ENCODE results near the gene SPATS2L. TPM values are rescaled to one million over a fixed set of nuclear protein-coding genes. Genes with fewer than 3 reads are reported as not detected.

The SPATS2L gene
- total and polyA plus RNA-seq, 5 donors from 2014 or later = 9.9 to 20.9 (median 19.2) TPM

DNA sequence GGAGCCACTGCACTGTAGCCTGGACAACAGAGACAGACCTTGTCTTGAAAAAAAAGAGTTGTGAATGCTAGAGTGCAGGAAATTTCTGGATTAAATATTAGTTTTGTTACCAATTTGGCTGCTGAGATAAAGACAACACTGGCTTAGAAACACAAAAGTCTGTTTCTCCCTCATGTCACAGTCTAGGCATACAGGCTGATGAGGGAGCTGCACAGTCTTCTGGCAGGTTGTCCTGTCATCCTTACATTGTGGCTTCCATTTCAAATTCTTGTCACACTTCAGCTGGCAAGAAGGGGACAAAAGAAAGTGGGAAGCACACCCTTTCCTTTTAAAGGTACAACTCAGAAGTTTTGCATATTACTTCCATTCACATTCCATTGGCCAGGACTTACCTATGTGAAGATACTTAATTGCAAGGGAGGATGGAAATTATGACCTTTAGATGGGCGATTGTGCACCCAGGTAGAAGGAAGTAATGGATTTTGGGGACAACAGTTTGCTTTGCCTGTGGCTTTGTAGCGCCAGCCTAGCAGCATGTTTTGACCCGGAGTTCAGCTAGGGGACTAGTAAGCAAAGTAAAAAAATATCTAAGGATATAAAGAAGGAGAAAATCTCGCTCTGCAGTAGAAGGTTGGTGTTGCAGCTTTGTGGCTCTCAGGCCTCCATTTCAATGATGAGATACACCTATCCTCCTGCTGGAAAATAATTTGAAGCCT, 55.9 kb downstream of the SPATS2L start:
- no peak for DNase-seq
- Histone ChIP-seq H3K27ac (ENCODE audit: insufficient read depth, low read length, poor library complexity, severe bottlenecking) (no peak overlapping the region), H3K4me1 (ENCODE audit: control insufficient read depth, insufficient read depth, low read length, poor library complexity, severe bottlenecking) (no peaks in the 10 kb centered on the region), H3K9me3 (ENCODE audit: control insufficient read depth in 2 of 2, low read length in 2 of 2) (no peaks in the 10 kb centered on the region), H3K27me3 (ENCODE audit: control insufficient read depth, insufficient read depth, low read length) (no peaks in the 10 kb centered on the region), H3K4me3 (ENCODE audit: low read depth, low read length) (no peak overlapping the region), H3K36me3 (ENCODE audit: control insufficient read depth, insufficient read depth, low read length) (no peaks in the 10 kb centered on the region)
- H3K27ac Mint-ChIP-seq = no peak overlapping the region
- peaks cover 0 to 3% (median 0%) of the 10 kb centered on the region in 4 donors for H3K4me1 Mint-ChIP-seq
- H3K36me3 Mint-ChIP-seq = no peaks in the 10 kb centered on the region
- peaks cover 0 to 2% (median 0%) of the 10 kb centered on the region in 7 donors for H3K9me3 Mint-ChIP-seq
- ATAC-seq (ENCODE audit: low read depth in 2 of 2) = no peak
- no peak overlapping the region for H3K4me3 Mint-ChIP-seq
- no peaks in the 10 kb centered on the region for H3K27me3 Mint-ChIP-seq

GRCh38 chr2:200363279-200363678, 56.8 kb downstream of the SPATS2L start:
- H3K4me1 Mint-ChIP-seq = peaks cover 0 to 3% (median 0%) of the 10 kb centered on the region in 4 donors
- no peak for DNase-seq
- H3K27ac ChIP-seq (ENCODE audit: insufficient read depth, low read length, poor library complexity, severe bottlenecking) = no peak overlapping the region
- no peak for ATAC-seq (ENCODE audit: low read depth in 2 of 2)
- no peaks in the 10 kb centered on the region for H3K36me3 Mint-ChIP-seq
- peaks cover 0 to 2% (median 0%) of the 10 kb centered on the region in 7 donors for H3K9me3 Mint-ChIP-seq
- H3K9me3 ChIP-seq (ENCODE audit: control insufficient read depth in 2 of 2, low read length in 2 of 2) = no peaks in the 10 kb centered on the region
- H3K27me3 Mint-ChIP-seq = no peaks in the 10 kb centered on the region
- peak overlapping the region in 1 of 4 donors; percentile 88 for H3K4me3 Mint-ChIP-seq
- no peak overlapping the region for H3K27ac Mint-ChIP-seq
- H3K36me3 ChIP-seq (ENCODE audit: control insufficient read depth, insufficient read depth, low read length) = no peaks in the 10 kb centered on the region
- no peaks in the 10 kb centered on the region for H3K4me1 ChIP-seq (ENCODE audit: control insufficient read depth, insufficient read depth, low read length, poor library complexity, severe bottlenecking)
- no peak overlapping the region for H3K4me3 ChIP-seq (ENCODE audit: low read depth, low read length)
- no peaks in the 10 kb centered on the region for H3K27me3 ChIP-seq (ENCODE audit: control insufficient read depth, insufficient read depth, low read length)

DNA sequence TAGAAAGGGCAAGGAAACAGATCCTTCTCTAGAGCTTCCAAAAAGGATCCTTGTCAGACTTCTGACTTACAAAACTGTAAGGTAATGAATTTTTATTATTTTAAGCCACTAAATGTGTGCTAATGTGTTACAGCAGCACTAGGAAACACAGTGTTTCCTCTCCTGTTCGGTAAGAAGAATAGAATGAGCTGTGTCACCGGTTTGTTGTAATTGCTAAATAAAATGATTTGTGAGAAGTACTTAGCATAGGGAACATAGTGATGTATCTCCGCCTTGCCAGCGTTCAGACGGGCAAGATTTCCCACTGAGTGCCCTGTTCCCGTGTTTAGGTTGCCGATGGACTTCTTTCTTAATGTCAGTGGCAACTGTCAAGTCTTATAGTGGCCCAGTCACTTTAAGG, 57.6 kb downstream of the SPATS2L start:
- Mint-ChIP-seq H3K27me3 (no peaks in the 10 kb centered on the region), H3K27ac (peak overlapping the region in 1 of 3 donors; percentile 10), H3K4me1 (peaks cover 0 to 3% (median 0%) of the 10 kb centered on the region in 4 donors), H3K36me3 (no peaks in the 10 kb centered on the region), H3K4me3 (peak overlapping the region in 1 of 4 donors; percentile 70), H3K9me3 (peaks cover 0 to 2% (median 0%) of the 10 kb centered on the region in 7 donors)
- peak in 1 of 2 donors; percentile 12 for ATAC-seq (ENCODE audit: low read depth in 2 of 2)
- Histone ChIP-seq H3K36me3 (ENCODE audit: control insufficient read depth, insufficient read depth, low read length) (no peaks in the 10 kb centered on the region), H3K9me3 (ENCODE audit: control insufficient read depth in 2 of 2, low read length in 2 of 2) (no peaks in the 10 kb centered on the region), H3K4me3 (ENCODE audit: low read depth, low read length) (no peak overlapping the region), H3K27me3 (ENCODE audit: control insufficient read depth, insufficient read depth, low read length) (no peaks in the 10 kb centered on the region), H3K4me1 (ENCODE audit: control insufficient read depth, insufficient read depth, low read length, poor library complexity, severe bottlenecking) (no peaks in the 10 kb centered on the region), H3K27ac (ENCODE audit: insufficient read depth, low read length, poor library complexity, severe bottlenecking) (no peak overlapping the region)
- no peak for DNase-seq

GRCh38 chr2:200364620-200365019, 58.1 kb downstream of the SPATS2L start:
- H3K4me3 ChIP-seq (ENCODE audit: low read depth, low read length) = no peak overlapping the region
- H3K9me3 ChIP-seq (ENCODE audit: control insufficient read depth in 2 of 2, low read length in 2 of 2) = no peaks in the 10 kb centered on the region
- no peaks in the 10 kb centered on the region for H3K27me3 ChIP-seq (ENCODE audit: control insufficient read depth, insufficient read depth, low read length)
- DNase-seq = no peak
- peaks cover 0 to 2% (median 0%) of the 10 kb centered on the region in 7 donors for H3K9me3 Mint-ChIP-seq
- H3K4me3 Mint-ChIP-seq = no peak overlapping the region
- H3K4me1 Mint-ChIP-seq = peaks cover 0 to 3% (median 0%) of the 10 kb centered on the region in 4 donors
- H3K36me3 ChIP-seq (ENCODE audit: control insufficient read depth, insufficient read depth, low read length) = no peaks in the 10 kb centered on the region
- no peak overlapping the region for H3K27ac Mint-ChIP-seq
- no peaks in the 10 kb centered on the region for H3K4me1 ChIP-seq (ENCODE audit: control insufficient read depth, insufficient read depth, low read length, poor library complexity, severe bottlenecking)
- no peak for ATAC-seq (ENCODE audit: low read depth in 2 of 2)
- H3K27ac ChIP-seq (ENCODE audit: insufficient read depth, low read length, poor library complexity, severe bottlenecking) = no peak overlapping the region
- no peaks in the 10 kb centered on the region for H3K36me3 Mint-ChIP-seq
- H3K27me3 Mint-ChIP-seq = no peaks in the 10 kb centered on the region

GRCh38 chr2:200365209-200365608, 58.7 kb downstream of the SPATS2L start:
- H3K4me3 Mint-ChIP-seq = no peak overlapping the region
- H3K4me1 Mint-ChIP-seq = peaks cover 0 to 1% (median 0%) of the 10 kb centered on the region in 4 donors
- H3K9me3 Mint-ChIP-seq = peaks cover 0 to 2% (median 0%) of the 10 kb centered on the region in 7 donors
- no peaks in the 10 kb centered on the region for H3K36me3 ChIP-seq (ENCODE audit: control insufficient read depth, insufficient read depth, low read length)
- H3K4me1 ChIP-seq (ENCODE audit: control insufficient read depth, insufficient read depth, low read length, poor library complexity, severe bottlenecking) = no peaks in the 10 kb centered on the region
- DNase-seq = no peak
- H3K27me3 Mint-ChIP-seq = no peaks in the 10 kb centered on the region
- no peaks in the 10 kb centered on the region for H3K9me3 ChIP-seq (ENCODE audit: control insufficient read depth in 2 of 2, low read length in 2 of 2)
- no peak overlapping the region for H3K4me3 ChIP-seq (ENCODE audit: low read depth, low read length)
- H3K27ac Mint-ChIP-seq = no peak overlapping the region
- H3K36me3 Mint-ChIP-seq = no peaks in the 10 kb centered on the region
- no peak for ATAC-seq (ENCODE audit: low read depth in 2 of 2)
- H3K27ac ChIP-seq (ENCODE audit: insufficient read depth, low read length, poor library complexity, severe bottlenecking) = no peak overlapping the region
- no peaks in the 10 kb centered on the region for H3K27me3 ChIP-seq (ENCODE audit: control insufficient read depth, insufficient read depth, low read length)

GRCh38 chr2:200367155-200367554, 60.7 kb downstream of the SPATS2L start:
- no peaks in the 10 kb centered on the region for H3K4me1 ChIP-seq (ENCODE audit: control insufficient read depth, insufficient read depth, low read length, poor library complexity, severe bottlenecking)
- no peaks in the 10 kb centered on the region for H3K27me3 ChIP-seq (ENCODE audit: control insufficient read depth, insufficient read depth, low read length)
- no peak overlapping the region for H3K4me3 ChIP-seq (ENCODE audit: low read depth, low read length)
- H3K9me3 Mint-ChIP-seq = peaks cover 0 to 2% (median 0%) of the 10 kb centered on the region in 7 donors
- H3K4me1 Mint-ChIP-seq = peaks cover 0 to 1% (median 0%) of the 10 kb centered on the region in 4 donors
- H3K36me3 ChIP-seq (ENCODE audit: control insufficient read depth, insufficient read depth, low read length) = no peaks in the 10 kb centered on the region
- no peak overlapping the region for H3K27ac ChIP-seq (ENCODE audit: insufficient read depth, low read length, poor library complexity, severe bottlenecking)
- no peaks in the 10 kb centered on the region for H3K36me3 Mint-ChIP-seq
- no peak for DNase-seq
- H3K27me3 Mint-ChIP-seq = no peaks in the 10 kb centered on the region
- no peak for ATAC-seq (ENCODE audit: low read depth in 2 of 2)
- no peak overlapping the region for H3K27ac Mint-ChIP-seq
- H3K4me3 Mint-ChIP-seq = no peak overlapping the region
- H3K9me3 ChIP-seq (ENCODE audit: control insufficient read depth in 2 of 2, low read length in 2 of 2) = no peaks in the 10 kb centered on the region

- H3K4me3 Mint-ChIP-seq = no peak overlapping the region
- no peaks in the 10 kb centered on the region for H3K36me3 Mint-ChIP-seq
- no peak overlapping the region for H3K4me3 ChIP-seq (ENCODE audit: low read depth, low read length)
- no peaks in the 10 kb centered on the region for H3K27me3 Mint-ChIP-seq
- ATAC-seq (ENCODE audit: low read depth in 2 of 2) = no peak
- H3K9me3 ChIP-seq (ENCODE audit: control insufficient read depth in 2 of 2, low read length in 2 of 2) = no peaks in the 10 kb centered on the region
- DNase-seq = no peak
- peaks cover 9 to 22% (median 18%) of the 10 kb centered on the region in 4 donors for H3K4me1 Mint-ChIP-seq
- H3K27ac Mint-ChIP-seq = no peak overlapping the region
- no peaks in the 10 kb centered on the region for H3K27me3 ChIP-seq (ENCODE audit: control insufficient read depth, insufficient read depth, low read length)
- H3K36me3 ChIP-seq (ENCODE audit: control insufficient read depth, insufficient read depth, low read length) = no peaks in the 10 kb centered on the region
- H3K4me1 ChIP-seq (ENCODE audit: control insufficient read depth, insufficient read depth, low read length, poor library complexity, severe bottlenecking) = peaks cover 24% of the 10 kb centered on the region
- no peaks in the 10 kb centered on the region for H3K9me3 Mint-ChIP-seq
- no peak overlapping the region for H3K27ac ChIP-seq (ENCODE audit: insufficient read depth, low read length, poor library complexity, severe bottlenecking)
These were observed 63.4 kb downstream of the SPATS2L start for GRCh38 chr2:200369886-200370285.

DNA sequence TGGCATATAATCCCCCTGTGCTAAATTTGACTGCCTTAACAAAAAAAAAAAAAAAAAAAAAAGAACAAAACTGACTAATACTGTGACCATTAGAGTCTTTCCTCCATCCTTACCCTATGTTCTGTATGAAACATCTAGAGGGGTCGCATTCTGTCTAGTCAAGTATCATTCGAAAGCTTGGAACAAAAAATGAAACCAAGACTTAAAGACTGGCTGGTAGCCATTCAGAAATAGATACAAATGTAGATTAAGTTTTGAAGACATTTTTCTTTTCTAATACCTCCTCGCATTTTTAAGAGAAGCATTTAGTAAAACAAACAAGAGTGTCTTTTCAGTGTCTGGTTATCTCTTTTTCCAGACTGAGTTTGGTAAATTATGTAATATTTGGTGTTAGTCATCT, 66.7 kb downstream of the SPATS2L start:
- H3K27ac Mint-ChIP-seq = peak overlapping the region; percentile 81 to 98 (median 91)

More for the DNA sequence above, 66.7 kb downstream of the SPATS2L start:
- no peak for ATAC-seq (ENCODE audit: low read depth in 2 of 2)
- H3K27ac ChIP-seq (ENCODE audit: insufficient read depth, low read length, poor library complexity, severe bottlenecking) = peak overlapping the region; percentile 76
- Mint-ChIP-seq H3K4me1 (peaks cover 32 to 54% (median 48%) of the 10 kb centered on the region in 4 donors), H3K9me3 (no peaks in the 10 kb centered on the region), H3K27me3 (no peaks in the 10 kb centered on the region), H3K4me3 (peak overlapping the region; percentile 84 to 92 (median 89)), H3K36me3 (no peaks in the 10 kb centered on the region)
- H3K36me3 ChIP-seq (ENCODE audit: control insufficient read depth, insufficient read depth, low read length) = peaks cover 3% of the 10 kb centered on the region
- DNase-seq = peak in 1 of 3 donors; percentile 42
- no peaks in the 10 kb centered on the region for H3K9me3 ChIP-seq (ENCODE audit: control insufficient read depth in 2 of 2, low read length in 2 of 2)
- H3K4me3 ChIP-seq (ENCODE audit: low read depth, low read length) = peak overlapping the region; percentile 94
- peaks cover 56% of the 10 kb centered on the region for H3K4me1 ChIP-seq (ENCODE audit: control insufficient read depth, insufficient read depth, low read length, poor library complexity, severe bottlenecking)
- no peaks in the 10 kb centered on the region for H3K27me3 ChIP-seq (ENCODE audit: control insufficient read depth, insufficient read depth, low read length)
